Neutrophil (primary cell): ENCODE results near the gene FALEC.

Experiments
- H3K27ac ChIP-seq: fragments of 200-600 bp; sonication (generic); 2 replicates; pipeline ENCODE4 v1.5.1; 2016; ENCODE audit warnings: mild to moderate bottlenecking, moderate library complexity
- H3K27me3 ChIP-seq: fragments of 200-600 bp; sonication (generic); 2 replicates; pipeline ENCODE4 v1.6.0; 2016; ENCODE audit warnings: mild to moderate bottlenecking
- H3K36me3 ChIP-seq: fragments of 200-600 bp; sonication (generic); 2 replicates; pipeline ENCODE4 v1.5.1; 2017
- H3K4me1 ChIP-seq, 2 experiments: fragments of 200-600 bp in 1 of 2; sonication (generic) in 1 of 2; 1 replicate in 1 of 2; 2 replicates in 1 of 2; pipeline versions ENCODE4 v1.5.1 to v1.6.1; 2013 to 2016; ENCODE audit warnings: low read depth in 1 of 2, low read length in 1 of 2, mild to moderate bottlenecking in 1 of 2, moderate library complexity in 1 of 2; ENCODE audit not compliant: control insufficient read depth in 1 of 2, insufficient read depth in 1 of 2
- H3K4me3 ChIP-seq, 2 experiments: fragments of 200-600 bp in 1 of 2; sonication (generic) in 1 of 2; 1 replicate in 1 of 2; 2 replicates in 1 of 2; pipeline ENCODE4 v1.5.1; 2013 to 2016; ENCODE audit warnings: low read depth in 1 of 2, low read length in 1 of 2, mild to moderate bottlenecking in 1 of 2, moderate library complexity in 1 of 2
- H3K9me3 ChIP-seq: fragments of 200-600 bp; sonication (generic); 2 replicates; pipeline ENCODE4 v1.5.1; 2016
- TF ChIP-seq, protein P1 (sequence below): fragments of 200-600 bp; sonication (generic); IDR thresholded peaks from 2 replicates; pipeline ENCODE4 v1.5.1; 2016; ENCODE audit warnings: antibody characterized with exemption

The FALEC gene

DNA sequence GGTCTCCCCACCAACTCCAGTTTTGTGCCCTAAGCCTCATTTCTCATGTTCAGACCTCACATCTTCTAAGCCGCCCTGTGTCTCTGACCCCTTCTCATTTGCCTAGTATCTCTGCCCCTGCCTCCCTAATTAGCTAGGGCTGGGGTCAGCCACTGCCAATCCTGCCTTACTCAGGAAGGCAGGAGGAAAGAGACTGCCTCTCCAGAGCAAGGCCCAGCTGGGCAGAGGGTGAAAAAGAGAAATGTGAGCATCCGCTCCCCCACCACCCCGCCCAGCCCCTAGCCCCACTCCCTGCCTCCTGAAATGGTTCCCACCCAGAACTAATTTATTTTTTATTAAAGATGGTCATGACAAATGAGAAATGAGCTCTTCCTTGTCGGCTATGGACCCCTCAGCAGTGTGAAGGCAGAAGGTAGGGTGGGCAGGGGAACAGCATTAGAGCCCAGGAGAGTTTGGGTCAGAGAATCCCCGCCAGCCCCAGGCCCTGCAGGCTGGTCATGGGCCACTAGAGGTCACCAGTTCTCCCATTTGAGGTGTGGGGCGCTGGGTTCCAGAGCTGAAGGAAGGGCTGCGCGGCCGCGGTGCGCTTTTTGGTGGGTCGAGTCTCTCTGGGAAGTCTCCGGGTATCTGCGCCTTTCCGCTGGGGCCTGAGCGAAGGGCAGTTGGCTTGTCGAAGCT is 45.2 kb downstream of the FALEC start:
- Histone ChIP-seq H3K36me3 (peaks cover 90% of the 10 kb centered on the region), H3K9me3 (no peaks in the 10 kb centered on the region), H3K27me3 (no peaks in the 10 kb centered on the region), H3K4me1 (peaks cover 71 to 73% of the 10 kb centered on the region in 2 experiments), H3K4me3 (peak overlapping the region; percentile 85 to 97), H3K27ac (peak overlapping the region; percentile 99)
- TF ChIP-seq, protein P1, sequence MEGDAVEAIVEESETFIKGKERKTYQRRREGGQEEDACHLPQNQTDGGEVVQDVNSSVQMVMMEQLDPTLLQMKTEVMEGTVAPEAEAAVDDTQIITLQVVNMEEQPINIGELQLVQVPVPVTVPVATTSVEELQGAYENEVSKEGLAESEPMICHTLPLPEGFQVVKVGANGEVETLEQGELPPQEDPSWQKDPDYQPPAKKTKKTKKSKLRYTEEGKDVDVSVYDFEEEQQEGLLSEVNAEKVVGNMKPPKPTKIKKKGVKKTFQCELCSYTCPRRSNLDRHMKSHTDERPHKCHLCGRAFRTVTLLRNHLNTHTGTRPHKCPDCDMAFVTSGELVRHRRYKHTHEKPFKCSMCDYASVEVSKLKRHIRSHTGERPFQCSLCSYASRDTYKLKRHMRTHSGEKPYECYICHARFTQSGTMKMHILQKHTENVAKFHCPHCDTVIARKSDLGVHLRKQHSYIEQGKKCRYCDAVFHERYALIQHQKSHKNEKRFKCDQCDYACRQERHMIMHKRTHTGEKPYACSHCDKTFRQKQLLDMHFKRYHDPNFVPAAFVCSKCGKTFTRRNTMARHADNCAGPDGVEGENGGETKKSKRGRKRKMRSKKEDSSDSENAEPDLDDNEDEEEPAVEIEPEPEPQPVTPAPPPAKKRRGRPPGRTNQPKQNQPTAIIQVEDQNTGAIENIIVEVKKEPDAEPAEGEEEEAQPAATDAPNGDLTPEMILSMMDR: peak; percentile 89

DNA sequence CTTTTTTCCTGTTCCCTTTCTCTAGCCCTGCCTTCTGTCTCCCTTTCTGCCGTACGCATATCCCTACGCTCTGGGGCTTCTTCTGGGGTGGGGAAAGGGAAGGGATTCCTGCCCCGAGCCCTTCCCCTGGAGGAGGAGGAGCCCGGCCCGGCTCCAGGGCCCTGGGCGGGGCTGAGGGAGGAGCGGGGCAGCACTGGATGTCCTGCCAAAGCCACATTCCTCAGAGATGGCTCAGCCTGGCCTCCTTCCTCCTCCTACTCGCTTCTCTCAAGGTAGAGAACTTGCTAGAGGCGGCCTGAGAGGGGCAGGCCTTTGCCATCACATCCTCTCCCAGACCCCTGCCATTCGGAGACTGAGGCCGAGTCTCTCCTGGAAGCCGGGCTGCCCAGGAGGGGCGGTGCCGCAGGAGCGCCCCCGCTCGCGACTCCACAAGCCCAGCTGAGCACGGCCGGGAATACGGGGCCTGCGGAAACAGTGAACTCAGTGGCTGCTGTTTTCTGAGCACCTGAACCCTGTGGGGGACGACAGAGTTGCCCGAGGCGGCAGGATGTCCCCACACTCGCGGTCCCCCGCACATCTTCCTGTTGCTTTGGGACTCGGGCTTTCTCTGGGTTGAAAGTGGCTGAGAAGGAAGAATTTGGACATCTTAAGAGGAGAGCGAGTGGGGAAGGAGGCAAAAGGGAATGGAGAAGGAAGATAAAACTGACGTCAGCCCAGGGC is 45.9 kb downstream of the FALEC start:
- Histone ChIP-seq H3K27ac (peak overlapping the region; percentile 99), H3K4me1 (peaks cover 78 to 80% of the 10 kb centered on the region in 2 experiments), H3K9me3 (no peaks in the 10 kb centered on the region), H3K4me3 (peak overlapping the region; percentile 85 to 97), H3K27me3 (no peaks in the 10 kb centered on the region), H3K36me3 (peaks cover 89% of the 10 kb centered on the region)
- TF ChIP-seq, protein P1: no peak

DNA sequence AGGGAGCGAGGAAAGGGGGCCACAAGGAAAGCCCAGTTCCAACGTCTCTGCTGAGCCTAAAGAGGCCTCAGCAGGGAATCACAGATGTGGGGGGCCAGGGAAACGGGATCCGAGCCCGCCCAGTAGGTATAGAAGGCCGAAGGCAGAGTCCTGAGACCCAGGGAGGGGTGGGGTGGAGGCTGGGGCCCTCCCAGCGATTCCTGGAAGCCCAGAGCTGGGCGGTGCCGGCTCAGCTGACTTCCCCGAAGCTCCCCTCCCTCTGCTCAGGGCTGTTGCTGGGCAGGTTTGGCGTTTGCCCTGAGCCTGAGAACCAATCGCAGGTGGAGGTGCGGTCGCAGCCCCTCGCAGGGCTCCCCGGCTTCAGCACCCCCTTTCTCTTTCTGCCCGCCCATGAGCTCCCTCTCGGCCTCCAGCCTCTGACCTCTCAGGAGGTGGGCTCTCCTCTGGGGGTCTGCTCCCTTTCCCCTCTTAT is 46.5 kb downstream of the FALEC start:
- TF ChIP-seq, protein P1: no peak
- Histone ChIP-seq H3K27ac (peak overlapping the region; percentile 99), H3K27me3 (no peaks in the 10 kb centered on the region), H3K9me3 (no peaks in the 10 kb centered on the region), H3K36me3 (peaks cover 89% of the 10 kb centered on the region), H3K4me3 (peak overlapping the region; percentile 85 to 97), H3K4me1 (peaks cover 84 to 86% of the 10 kb centered on the region in 2 experiments)

DNA sequence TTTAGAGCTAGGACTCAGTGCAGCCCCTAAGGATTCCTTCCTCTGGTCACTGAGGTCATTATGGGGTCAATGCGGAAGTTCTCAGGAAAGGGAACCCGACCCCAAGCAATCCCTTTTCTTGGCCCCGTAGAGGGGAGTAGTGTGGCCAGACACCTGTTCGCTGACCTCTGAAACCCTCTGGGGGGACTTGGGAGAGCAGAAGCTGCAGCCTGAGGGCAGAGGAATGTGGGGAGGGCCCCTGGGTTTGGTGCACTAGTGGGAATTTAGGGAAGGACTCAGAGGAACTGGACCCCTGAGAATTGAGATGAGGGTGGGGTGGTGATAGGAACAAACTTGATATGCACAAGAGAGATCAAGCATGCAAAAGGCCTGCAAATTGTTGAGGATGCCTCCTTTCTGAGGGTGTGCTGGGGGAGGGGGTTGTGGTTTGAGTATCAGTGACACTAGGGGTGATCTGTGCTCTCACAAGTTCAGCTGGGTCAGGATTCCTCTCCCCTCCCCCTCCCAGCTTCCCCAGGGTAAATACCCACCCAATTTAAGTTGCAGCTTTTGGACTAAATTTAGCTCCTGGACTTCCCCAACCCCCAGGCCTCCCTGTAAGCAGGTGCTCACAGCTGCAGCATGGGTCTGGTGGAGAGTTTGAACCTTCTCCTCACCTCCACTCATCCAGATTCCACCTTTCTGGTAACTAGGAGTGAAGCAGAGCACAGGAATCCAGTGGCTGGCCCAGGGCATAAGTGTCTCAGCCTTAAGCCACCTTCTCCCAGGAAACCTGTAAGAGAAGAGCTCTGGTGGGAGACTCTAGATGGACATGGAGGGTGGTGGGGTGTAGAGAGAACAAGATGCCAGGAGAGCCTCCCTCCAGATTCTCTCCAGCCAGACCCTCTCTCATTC is 47.1 kb downstream of the FALEC start:
- Histone ChIP-seq H3K36me3 (peaks cover 87% of the 10 kb centered on the region), H3K27ac (peak overlapping the region; percentile 99), H3K4me1 (peaks cover 91 to 92% of the 10 kb centered on the region in 2 experiments), H3K27me3 (no peaks in the 10 kb centered on the region), H3K9me3 (no peaks in the 10 kb centered on the region), H3K4me3 (peak overlapping the region; percentile 85 to 97)
- TF ChIP-seq, protein P1: no peak

DNA sequence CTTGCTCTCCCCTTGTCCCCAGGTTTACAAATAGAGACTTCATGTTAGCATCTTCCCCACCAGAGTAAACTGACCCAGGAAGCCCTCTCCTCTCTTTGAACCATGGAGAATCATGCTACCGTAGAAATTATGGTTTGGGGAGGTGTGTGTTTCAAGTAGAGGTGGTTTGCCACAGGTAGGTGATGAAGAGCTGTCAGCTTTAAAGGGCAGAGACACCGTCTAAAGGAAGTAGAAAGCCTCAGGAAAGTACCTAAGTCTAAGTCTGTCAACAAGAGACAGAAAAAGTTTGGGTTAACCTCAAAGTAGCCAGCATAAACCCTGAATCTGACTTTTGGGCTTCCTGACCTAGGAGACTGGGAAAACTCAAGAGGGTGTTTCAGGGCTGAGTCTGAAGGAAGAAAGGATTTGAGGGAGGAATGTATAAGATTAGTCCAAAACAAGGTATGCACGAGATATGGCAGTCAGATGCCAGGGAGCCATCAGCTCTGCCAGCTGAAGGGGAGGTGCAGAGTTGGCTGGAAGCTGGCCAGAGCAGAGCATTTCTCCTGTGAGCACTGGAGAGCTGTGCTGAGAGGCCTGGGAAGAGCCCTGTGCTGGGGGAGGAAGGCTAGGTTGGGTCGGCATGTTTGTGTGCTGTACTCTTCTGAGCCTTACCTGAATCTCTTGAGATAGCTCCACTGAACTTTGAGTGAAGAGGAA is 47.9 kb downstream of the FALEC start:
- H3K27ac ChIP-seq: peak overlapping the region; percentile 99
- peaks cover 97 to 99% of the 10 kb centered on the region in 2 experiments for H3K4me1 ChIP-seq
- TF ChIP-seq, protein P1: no peak

More for the DNA sequence above, 47.9 kb downstream of the FALEC start:
- Histone ChIP-seq H3K36me3 (peaks cover 87% of the 10 kb centered on the region), H3K4me3 (peak overlapping the region; percentile 85 to 97), H3K9me3 (no peaks in the 10 kb centered on the region), H3K27me3 (no peaks in the 10 kb centered on the region)
